HG02763 (cell line): ENCODE data around the gene HDHD3.
"Not testable (repeated sequence)": the region's sequence is repeated elsewhere in the genome, so short reads cannot be mapped to it uniquely, and the experiment has no call there.

Experiments
- ATAC-seq: cut with Tn5 transposase; IDR thresholded peaks from one replicate; pipeline ENCODE4 v1.9.1; 2021; ENCODE audit warnings: mild to moderate bottlenecking, moderate library complexity; ENCODE audit not compliant: unreplicated experiment

Gene HDHD3

GRCh38 chr9:113376634-113377567, at the start of gene HDHD3:
TSS of gene HDHD3 (minus strand) at chr9:113376986. CDS start at chr9:113374354, 2,632 bp downstream.
- peak; percentile 87 for ATAC-seq

- ATAC-seq = no peak
Measured at GRCh38 chr9:113425072-113425471, 48.3 kb upstream of the HDHD3 start.

GRCh38 chr9:113421726-113422125, 44.9 kb upstream of the HDHD3 start:
- ATAC-seq = no peak

- no peak for ATAC-seq
Measured at GRCh38 chr9:113417370-113417769, 40.6 kb upstream of the HDHD3 start.

GRCh38 chr9:113416149-113416721, 39.4 kb upstream of the HDHD3 start:
- peak; percentile 94 for ATAC-seq

- ATAC-seq = peak; percentile 89
Measured at GRCh38 chr9:113410207-113410864, 33.5 kb upstream of the HDHD3 start, which contains the start of the genes C9orf43 and POLE3. TSS of gene C9orf43 (plus strand) at chr9:113410747. CDS start at chr9:113413494, 2,747 bp downstream. TSS of gene POLE3 (minus strand) at chr9:113410675. CDS start at chr9:113410293, 382 bp downstream.

GRCh38 chr9:113409883-113410206, 33.1 kb upstream of the HDHD3 start:
- ATAC-seq = no peak

- no peak for ATAC-seq
Measured at GRCh38 chr9:113409481-113409880, 32.7 kb upstream of the HDHD3 start.

- peak; percentile 29 for ATAC-seq
Measured at GRCh38 chr9:113406873-113407511, 30.2 kb upstream of the HDHD3 start.

- not testable (repeated sequence) for ATAC-seq
Measured at GRCh38 chr9:113406353-113406752, 29.6 kb upstream of the HDHD3 start.

- no peak for ATAC-seq
Measured at GRCh38 chr9:113403646-113404045, 26.9 kb upstream of the HDHD3 start.

GRCh38 chr9:113401027-113401792, 24.4 kb upstream of the HDHD3 start, which contains the start of gene ALAD:
TSS of gene ALAD (minus strand) at chr9:113401284. CDS start at chr9:113393559, 7,725 bp downstream.
- peak; percentile 99 for ATAC-seq

- no peak for ATAC-seq
Measured at GRCh38 chr9:113399646-113400200, 22.9 kb upstream of the HDHD3 start.

GRCh38 chr9:113398796-113399195, 22.0 kb upstream of the HDHD3 start:
- ATAC-seq = no peak

- ATAC-seq = no peak
Measured at GRCh38 chr9:113397203-113397631, 20.4 kb upstream of the HDHD3 start.

- ATAC-seq = no peak
Measured at GRCh38 chr9:113395000-113395861, 18.4 kb upstream of the HDHD3 start.

- ATAC-seq = no peak
Measured at GRCh38 chr9:113393281-113393680, 16.5 kb upstream of the HDHD3 start.

GRCh38 chr9:113391917-113392316, 15.1 kb upstream of the HDHD3 start:
- ATAC-seq = no peak
